ENCODE data around the gene TCAF1.

Gene TCAF1, protein sequence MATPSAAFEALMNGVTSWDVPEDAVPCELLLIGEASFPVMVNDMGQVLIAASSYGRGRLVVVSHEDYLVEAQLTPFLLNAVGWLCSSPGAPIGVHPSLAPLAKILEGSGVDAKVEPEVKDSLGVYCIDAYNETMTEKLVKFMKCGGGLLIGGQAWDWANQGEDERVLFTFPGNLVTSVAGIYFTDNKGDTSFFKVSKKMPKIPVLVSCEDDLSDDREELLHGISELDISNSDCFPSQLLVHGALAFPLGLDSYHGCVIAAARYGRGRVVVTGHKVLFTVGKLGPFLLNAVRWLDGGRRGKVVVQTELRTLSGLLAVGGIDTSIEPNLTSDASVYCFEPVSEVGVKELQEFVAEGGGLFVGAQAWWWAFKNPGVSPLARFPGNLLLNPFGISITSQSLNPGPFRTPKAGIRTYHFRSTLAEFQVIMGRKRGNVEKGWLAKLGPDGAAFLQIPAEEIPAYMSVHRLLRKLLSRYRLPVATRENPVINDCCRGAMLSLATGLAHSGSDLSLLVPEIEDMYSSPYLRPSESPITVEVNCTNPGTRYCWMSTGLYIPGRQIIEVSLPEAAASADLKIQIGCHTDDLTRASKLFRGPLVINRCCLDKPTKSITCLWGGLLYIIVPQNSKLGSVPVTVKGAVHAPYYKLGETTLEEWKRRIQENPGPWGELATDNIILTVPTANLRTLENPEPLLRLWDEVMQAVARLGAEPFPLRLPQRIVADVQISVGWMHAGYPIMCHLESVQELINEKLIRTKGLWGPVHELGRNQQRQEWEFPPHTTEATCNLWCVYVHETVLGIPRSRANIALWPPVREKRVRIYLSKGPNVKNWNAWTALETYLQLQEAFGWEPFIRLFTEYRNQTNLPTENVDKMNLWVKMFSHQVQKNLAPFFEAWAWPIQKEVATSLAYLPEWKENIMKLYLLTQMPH

DNA sequence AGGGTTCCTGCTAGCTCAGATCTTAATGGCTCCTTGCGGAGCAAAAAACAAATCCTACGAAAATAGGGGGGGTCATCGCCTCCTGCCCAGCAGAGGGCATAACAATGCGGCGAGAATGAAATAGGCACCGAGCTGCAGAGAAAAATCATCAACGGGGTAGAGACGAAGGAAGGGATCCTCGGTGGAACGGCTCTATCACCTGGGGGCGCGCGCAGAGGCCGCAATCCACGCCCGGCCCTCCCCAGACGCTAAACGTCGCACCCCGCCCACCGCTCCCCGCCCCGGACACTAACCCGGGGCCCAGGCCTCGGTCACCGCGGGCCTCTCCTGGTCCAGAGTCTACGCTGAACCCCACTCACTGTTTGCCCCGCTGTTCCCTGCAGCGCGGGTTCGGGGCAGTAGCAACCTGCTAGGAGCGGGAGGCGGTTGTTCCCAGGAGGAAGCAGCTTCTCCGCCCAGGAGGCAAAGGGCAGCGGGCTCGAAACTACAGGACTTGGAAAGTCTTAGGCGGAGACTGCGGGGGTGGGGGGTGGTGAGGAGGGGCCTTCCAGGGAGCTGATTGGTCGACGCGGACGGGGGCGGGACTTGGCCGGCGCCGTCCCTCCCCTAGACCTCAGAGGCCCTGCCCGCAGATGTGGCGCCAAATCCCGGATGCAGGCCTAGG is at the start of gene TCAF1:
TCAF1 (minus strand) TSS at position 509 of the 664 bp plus-strand sequence. CDS start 25,568 bp downstream, outside the sequence.
- DNase-seq: peak; percentile 98

DNA sequence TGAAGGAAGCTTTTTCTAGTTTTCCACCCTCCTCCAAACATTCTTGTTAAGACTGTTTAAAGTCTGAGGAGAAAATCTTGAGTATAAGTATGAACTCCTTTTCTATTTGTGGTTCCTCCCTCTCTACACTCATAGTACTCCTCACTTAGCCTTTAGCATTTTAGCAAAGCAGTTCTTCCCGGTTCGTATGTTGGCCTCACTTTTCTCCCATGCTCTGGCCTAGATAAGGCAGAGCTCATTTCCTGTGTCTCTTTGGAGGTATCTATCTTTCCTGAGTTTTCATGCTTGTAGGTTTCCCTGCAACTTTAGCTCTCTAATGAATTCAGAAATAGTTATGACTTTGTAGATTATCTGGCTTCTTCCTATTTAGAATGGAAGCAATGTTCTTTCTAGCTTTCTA is 46.8 kb upstream of the TCAF1 start:
- no peak for DNase-seq

DNA sequence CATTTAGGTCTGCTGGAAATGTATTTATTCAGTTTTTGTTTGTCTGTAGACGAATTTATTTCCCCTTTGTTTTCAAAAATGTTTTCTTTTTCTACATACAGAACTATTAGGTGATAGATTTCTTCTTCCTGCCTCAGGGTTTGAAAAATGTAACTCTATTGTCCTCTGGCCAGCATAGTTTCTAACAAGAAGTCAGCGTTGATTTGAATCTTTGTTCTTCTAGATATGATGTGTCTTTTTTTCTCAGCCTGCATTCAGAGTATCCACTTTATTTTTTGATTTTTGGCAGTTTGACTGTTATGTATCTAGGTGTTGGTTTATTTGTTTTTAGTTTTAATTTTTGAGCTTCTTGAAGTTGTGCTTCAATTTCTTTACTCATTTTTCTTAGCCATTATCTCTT is 45.1 kb upstream of the TCAF1 start:
- no peak for DNase-seq

DNA sequence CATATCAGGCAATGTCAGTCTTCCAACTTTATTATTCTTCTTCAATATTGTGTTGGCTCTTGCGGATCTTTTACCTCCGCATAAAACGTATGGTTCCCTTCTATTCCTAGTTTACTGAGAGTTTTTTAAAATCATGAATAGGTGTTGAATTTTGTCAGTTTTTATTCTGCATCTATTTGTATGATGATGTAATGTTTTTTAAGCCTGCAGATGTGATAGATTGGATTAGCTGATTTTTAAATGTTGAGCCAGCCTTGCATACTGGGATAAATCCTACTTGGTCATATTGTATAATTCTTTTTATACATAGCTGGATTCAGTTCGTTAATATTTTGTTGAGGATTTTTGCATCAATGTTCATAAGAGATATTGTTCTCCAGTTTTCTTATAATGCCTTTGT is 43.4 kb upstream of the TCAF1 start:
- no peak for DNase-seq

DNA sequence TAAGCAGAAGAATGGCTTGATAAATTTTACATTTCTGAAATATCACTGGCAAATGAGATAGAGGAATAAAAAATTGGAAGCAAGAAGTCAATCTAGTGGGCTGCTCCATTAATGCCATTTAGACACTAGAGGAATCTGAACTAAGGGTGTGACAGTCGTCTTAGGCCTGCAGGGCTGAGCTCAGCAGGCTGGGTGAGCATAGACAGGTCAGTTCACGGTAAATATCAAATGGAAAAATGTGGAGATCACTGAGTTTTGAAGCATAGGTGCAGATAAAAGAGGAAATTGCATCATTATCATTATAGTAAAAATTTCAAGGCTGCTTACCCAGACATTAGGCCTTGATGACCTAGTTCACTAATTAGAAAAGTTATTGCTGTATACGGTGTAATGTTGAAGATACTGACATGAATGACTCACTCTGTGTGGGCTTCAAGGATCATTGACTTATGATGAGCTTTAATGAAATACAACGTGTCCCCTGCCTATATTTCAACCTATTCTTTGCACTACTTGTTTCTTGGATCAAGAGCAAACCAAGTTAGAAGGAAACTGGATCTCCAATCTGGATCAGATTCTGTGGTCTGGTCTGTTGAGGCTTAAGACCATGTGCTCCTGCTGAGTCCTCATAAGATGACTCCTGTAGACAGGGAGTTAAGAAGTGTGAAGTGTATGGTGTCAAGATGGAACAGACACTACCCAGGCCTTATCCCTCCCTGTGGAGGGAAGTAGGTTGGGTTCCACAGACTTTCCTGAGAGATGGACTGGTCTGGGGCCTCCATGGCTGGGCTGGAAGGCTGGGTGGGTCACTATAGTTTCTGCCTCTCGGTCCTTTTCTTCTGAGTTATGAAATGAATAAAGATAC is 36.6 kb upstream of the TCAF1 start:
- DNase-seq: no peak

DNA sequence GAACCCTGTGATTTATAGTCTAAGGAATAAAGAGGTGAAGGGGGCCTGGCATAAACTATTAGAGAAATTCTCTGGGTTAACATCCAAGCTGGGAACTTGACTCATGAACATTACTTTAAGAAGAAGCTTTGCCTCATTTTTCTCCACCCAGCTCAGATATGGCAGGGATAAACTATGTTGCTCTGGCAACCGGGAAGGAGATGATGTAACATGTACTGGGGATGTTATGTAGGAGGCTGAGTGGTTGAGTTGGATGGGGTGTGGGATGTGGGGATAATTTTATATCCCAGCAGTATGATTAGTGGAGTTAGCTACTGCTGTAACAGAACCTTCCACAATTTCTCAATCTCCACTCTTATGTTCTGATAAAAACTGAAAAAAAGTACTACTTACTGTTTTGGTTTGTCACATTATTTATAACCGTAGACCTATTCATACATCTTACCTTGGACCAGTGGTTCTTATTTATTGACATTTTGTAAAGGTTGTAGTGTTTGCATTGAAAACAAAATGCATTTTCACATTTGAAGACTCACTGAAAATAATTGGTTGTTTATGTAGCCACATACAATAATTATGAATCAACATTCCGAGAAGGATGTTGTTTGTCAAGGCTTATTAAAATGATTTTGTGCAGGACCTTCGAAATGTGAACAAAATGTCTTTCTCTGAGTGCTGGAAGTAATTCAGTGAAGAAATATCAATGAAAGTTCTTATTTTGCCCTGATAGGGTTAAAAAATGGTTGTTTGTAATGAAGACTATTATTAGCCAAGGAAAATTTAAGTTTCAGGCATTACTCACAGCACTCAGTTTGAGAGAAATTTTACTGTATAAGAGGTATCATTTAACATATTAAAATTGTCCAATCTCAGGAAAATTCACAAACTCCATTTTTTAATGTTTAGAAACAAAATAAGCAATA is 34.4 kb upstream of the TCAF1 start:
- DNase-seq: no peak

DNA sequence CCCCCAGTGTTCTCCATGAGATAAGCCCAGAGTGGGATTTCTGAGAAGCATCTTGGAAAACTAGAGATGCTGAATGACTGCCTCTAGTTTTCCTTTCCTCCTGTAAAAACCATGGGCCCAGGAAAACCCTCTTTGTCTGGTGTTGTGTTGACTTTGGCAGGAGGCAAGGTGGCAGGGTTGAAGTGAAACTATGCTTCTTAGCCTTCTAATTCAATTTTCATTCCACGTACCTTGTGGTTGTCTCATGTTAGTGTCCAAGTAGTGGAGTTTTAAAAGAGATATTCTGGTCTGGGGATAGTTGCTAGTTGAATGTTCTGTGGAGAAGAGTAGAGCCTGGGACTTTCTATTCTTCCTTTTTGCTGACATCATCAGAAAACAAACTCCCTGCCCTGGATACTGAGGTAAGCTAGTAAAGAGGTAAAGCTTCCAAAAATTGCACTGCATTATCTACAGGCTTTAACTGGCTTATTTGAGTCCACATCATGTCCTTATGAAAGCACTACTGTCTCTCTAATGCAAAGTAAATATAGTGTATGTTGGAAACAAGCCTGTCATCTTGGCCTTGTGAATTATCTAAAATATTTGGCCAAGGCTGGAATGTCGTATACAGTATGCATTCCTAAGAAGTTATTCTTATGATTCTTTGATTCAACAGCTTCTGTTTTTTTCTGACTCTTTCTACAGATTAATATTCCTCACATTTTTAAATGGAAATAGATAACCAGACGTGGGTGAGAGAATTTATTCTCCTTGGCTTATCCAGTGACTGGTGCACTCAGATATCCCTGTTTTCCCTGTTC is 32.8 kb upstream of the TCAF1 start, which contains the start of gene OR2F2:
OR2F2 (plus strand) TSS at position 708 of the 800 bp plus-strand sequence; CDS start at position 708, 0 bp downstream.
- DNase-seq: no peak

DNA sequence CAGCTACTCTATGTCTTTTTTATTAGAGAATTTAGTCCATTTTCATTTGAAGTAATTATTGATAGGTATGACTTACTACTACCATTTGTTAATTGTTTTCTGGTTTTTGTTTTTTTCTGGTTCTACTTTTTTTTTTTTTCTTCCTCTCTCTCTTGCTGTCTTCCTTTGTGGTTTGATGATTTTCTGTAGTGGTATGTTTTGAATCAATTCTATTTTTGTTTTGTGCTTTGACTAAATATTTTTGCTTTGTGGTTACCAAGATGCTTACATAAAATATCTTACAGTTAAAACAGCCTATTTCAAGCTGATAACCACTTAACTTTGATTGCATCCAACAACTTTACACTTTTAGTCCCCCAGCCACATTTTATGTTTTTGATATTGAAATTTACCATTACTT is 29.8 kb upstream of the TCAF1 start:
- no peak for DNase-seq

DNA sequence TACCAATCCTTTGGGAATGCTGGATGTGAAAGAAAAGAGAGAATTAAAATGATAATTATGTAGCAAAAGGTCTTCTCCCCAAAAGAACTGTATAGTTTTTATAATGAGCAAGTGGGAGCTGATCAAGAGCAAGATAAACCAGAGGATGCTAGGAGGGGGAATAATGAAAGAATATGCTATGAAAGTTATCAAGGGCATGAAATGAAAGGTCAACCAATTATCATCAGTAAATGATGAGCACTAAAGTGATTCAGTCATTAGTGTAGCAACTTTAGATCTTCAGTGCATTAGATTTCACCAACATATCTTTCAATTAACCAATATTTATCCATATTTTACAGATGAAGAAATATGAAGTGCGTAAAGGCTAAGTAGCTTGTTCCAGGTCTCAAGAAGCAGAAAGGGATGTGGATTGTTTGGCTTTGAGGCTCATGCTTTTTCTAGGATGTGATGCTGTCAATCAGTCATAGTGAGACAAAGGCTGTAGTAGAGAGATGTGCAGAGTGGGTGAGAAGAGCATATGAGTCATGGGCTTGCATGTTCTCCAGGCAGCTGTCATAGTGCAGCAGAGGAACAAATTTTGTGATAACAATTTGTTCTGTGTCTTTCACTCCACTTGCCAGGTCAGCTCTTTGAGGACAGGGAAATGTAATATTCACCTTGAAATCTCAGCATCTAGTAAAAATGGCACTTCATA is 27.4 kb upstream of the TCAF1 start:
- DNase-seq: peak; percentile 12

DNA sequence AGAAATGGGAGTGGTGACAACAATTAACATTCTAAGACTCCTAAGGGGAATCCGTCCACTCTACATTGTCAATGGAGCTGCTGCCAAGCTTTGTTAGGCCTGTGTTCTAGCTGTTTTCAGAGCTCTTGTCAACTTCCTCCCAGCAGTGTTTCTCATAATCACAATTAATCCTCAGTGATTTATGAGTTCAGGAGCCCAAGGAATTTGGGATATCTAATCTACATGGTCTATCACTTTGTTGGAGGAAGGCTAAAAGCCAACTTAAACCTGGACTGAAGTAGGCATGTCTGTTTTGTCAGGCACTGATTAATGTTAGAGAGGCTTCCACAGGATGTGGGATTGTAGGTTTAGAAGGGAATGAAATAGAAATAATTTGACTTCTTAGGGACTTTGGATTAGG is 22.9 kb upstream of the TCAF1 start:
- DNase-seq: no peak

DNA sequence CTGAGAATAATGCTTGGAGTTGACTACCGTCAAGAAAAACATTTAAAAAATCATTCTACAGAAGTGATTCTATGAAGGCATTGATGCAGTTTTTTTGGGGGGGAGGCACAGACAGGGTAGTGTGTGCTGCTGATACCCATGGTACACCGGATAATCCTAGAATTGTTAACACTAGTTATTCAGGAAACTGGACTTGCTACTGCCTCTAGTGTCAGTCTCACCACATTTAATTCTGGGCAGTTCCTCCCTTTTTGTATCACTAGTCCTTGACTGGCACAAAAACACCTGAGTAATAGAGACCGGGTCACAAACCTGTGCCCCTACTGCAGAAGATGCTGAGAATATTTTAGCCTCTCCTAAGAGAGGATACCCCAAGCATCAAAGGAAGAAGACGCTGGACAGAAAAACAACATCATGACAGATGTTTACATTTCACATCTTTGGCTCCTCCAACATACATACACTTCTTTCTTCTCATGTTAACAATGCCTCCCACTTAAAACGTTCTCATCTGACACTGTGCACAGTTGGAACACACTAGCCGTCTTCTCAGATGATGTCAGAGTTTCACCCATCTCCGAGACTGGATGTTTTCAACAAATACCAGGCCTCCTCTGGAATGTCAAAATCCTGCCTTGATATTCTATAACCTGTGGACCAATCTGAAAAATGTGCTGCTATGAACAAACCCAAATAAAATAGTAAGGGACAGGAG is 13.1 kb upstream of the TCAF1 start:
- no peak for DNase-seq

DNA sequence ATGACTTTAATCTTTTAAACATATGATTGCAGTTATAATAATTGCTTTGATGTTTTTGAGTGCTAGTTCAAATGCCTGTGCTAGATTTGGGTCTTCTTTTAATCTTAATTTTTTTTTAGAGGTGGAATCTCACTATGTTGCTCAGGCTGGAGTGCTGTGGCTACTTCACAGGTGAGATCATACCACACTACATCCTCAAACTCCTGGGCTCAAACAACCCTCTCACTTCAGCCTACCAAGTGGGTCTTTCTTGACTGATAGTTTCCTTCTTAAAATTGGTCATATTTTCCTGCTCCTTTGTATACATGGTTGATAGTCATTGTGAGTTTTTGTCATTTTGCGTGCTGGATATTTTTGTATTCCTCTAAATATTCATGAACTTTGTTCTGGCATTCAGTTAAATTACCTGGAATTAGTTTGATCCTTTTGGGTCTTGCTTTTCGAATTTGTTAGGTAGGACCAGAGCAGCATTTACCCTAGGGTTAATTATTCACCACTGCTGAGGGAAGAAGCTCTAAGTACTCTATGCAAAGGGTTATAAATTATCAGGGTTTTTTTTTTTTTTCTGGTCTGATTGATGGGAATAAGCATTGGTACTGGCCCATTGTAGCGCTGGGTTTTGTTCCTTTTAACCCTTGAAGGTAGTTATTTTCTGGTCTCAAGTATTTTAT is 12.1 kb upstream of the TCAF1 start:
- DNase-seq: no peak

DNA sequence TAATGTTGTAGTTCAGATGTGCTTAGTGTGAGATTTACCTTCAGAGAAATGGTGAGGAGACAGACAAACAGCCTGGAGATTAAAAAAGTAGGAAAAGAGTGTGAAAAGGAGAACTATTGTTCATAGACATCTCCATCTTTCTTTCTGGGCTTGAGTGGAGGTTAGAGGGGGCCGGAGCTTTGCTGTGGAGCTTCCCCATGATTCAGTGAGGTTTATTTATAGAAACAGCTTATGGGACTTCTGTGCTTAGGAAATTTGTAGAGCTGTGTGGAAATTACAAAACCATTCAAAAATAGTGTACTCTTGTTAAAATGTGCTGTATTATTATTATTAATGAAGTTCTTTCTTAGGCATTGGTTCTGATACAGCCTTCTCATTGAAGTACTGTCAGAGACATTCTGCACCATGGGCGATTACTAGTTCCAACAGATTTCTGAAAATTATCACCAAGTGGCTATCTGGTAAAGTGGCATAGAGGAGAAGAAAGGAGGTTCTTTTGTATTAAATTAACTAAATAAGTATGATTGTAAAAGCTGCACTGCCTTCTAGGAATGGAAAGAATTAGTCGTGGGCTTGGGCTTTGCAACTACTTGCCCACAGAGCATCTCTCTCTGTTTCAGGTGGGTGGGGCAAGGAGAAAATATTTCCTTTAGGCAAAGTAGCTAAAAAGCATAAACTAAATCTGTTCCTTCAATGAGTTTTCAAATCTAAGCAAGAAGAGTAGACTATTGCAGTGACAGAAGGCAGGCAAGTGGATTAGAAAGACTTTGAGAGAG is 8.7 kb upstream of the TCAF1 start:
- DNase-seq: no peak

DNA sequence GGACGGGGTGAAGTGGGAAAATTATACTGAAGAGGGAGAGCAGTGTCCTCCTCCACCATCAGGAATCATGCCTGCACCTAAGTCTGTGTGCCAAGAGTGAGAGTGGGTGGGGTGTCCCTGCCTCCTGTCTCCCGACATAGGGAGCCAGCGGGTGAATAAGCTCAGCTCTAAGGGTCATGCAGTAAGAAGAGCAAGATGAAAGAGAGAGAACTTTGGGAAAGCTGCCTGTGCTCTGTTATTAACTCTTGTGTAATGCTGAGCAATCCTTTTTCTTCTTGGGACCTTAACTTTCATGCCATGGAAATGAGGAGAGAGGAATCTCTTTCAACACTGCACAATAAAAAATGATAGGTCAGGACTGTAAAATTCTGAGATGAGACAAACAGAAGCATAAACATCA is 7.9 kb upstream of the TCAF1 start:
- DNase-seq: no peak

DNA sequence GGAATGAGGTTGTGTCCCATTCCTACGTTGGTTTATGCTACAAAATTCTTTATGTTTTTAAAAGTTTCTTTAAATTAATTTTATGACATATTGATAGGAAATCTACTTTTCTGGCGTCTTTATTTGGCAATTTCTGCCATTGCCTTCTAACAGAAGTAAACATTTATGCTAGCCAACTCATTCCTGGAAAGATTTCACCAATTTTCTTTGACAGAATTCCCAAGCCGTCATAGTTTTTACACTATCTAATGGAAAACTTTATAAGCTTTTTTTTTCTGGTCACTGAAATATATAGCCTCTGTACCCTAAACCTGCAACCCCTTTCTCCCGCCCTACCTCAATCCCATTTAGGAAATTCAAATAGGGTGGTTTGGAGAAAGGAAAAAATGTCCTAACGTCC is 6.1 kb upstream of the TCAF1 start:
- DNase-seq: no peak

DNA sequence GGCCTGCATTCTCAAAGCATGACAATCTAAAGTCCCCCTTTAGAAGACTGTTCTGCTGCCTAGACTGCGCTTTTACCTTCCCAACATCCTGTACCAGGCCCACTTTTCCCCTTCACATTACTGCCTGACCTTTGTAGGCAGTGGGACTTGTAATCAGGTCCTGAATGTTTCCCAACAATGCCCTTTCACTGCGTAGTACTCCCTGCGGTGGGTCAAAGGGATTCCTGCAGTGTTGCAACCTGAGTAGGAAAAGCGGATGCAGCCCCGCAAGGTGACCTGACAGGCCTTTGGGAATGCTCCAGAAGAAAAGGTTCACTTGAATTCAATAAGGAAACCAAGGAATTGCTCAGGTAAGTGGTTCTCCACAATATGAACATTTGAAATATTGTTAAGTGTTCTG is 4.9 kb upstream of the TCAF1 start:
- no peak for DNase-seq

DNA sequence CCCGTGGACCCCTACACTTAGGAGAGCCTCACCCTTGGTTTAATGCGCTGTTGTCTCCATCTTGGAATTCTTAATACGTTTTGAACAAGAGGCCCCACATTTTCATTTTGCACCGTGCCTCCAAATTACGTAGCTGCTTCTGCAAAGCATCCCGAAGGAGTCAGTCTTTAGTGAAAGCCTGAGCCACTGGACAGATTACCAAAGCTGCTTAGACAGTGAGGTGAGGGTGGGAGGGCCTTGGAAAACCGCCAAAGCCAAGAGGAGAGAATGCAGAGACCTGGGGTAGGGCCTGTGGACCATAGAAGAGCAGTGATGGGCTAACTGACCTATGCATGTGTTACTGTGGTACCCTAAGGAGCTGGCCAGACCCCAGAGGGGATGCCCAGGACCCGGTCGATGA is 4.2 kb upstream of the TCAF1 start:
- no peak for DNase-seq

DNA sequence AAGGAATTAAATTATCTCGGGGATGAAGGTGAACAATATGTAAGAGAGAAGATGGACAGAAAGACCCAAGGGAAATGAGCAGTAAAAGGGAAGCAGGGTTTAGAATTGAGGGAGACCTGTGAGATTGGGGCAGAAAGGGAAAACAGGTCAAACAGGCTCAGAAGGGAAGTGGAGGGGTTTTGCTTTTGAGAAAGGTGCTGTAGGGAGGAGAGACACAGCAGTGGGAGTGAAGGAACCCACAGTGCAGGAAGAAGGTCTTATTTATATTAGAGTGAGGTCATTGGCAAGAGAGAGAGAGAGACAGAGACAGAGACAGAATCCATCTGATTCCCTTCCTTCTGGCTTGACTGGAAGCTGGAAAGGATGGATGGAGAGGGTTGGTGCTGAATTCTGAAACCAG is 3.5 kb upstream of the TCAF1 start:
- no peak for DNase-seq

All from suppressor macrophage treated with lipopolysaccharide for 4 hours (primary cell).